ENCODE results near the gene SLC35C1.

- TF ChIP-seq CTCF (IDR thresholded peaks at IDR 0.05) (no peak), POLR2A (IDR thresholded peaks at IDR 0.05) (no peak)
Measured at GRCh38 chr11:45816614-45817013, 11.7 kb downstream of the SLC35C1 start.

All from lower leg skin (tissue), 3 donors.